Loucy (cell line): ENCODE measurements around the gene ANO7.

Experiments used
- H2AFZ ChIP-seq: fragments of 200-600 bp; sonication (generic); 2 replicates; pipeline ENCODE4 v1.6.0; 2016; ENCODE audit warnings: antibody characterized with exemption, mild to moderate bottlenecking, low read length, moderate library complexity
- H3F3A ChIP-seq: fragments of 200-600 bp; 2 replicates; pipeline ENCODE4 v1.6.0; 2016; ENCODE audit warnings: antibody characterized with exemption, low read depth, mild to moderate bottlenecking
- H3K27me3 ChIP-seq: fragments of 200-600 bp; sonication (generic); 2 replicates; pipeline ENCODE4 v1.6.1; 2014; ENCODE audit warnings: low read length, mild to moderate bottlenecking; ENCODE audit not compliant: insufficient read depth, poor library complexity, severe bottlenecking
- H3K36me3 ChIP-seq: fragments of 200-600 bp; sonication (generic); 2 replicates; pipeline ENCODE4 v1.6.1; 2016; ENCODE audit warnings: low read length; ENCODE audit not compliant: insufficient read depth
- H3K4me1 ChIP-seq: fragments of 200-600 bp; sonication (generic); 2 replicates; pipeline ENCODE4 v1.5.1; 2014; ENCODE audit warnings: low read length, mild to moderate bottlenecking; ENCODE audit not compliant: insufficient read depth, poor library complexity, severe bottlenecking
- H3K4me2 ChIP-seq: fragments of 200-600 bp; sonication (generic); 2 replicates; pipeline ENCODE4 v1.6.0; 2014; ENCODE audit warnings: antibody characterized with exemption, low read length, low read depth, mild to moderate bottlenecking; ENCODE audit not compliant: poor library complexity, severe bottlenecking
- H3K4me3 ChIP-seq: fragments of 200-600 bp; sonication (generic); 2 replicates; pipeline ENCODE4 v1.5.1; 2014; ENCODE audit warnings: low read length, mild to moderate bottlenecking, mixed read lengths; ENCODE audit not compliant: poor library complexity, severe bottlenecking
- H3K79me2 ChIP-seq: fragments of 200-600 bp; sonication (generic); 2 replicates; pipeline ENCODE4 v1.6.1; 2014; ENCODE audit warnings: low read length; ENCODE audit not compliant: insufficient read depth
- H3K9ac ChIP-seq: fragments of 200-600 bp; sonication (generic); 2 replicates; pipeline ENCODE4 v1.6.0; 2014; ENCODE audit warnings: mild to moderate bottlenecking, low read depth, low read length, moderate library complexity; ENCODE audit not compliant: poor library complexity, severe bottlenecking
- H3K9me2 ChIP-seq: fragments of 200-600 bp; sonication (generic); replicated peaks from 2 replicates; pipeline ENCODE4 v1.6.1; 2016; ENCODE audit warnings: low read depth, low read length, mixed read lengths
- H3K9me3 ChIP-seq: fragments of 200-600 bp; sonication (generic); 2 replicates; pipeline ENCODE4 v1.6.1; 2014; ENCODE audit warnings: mild to moderate bottlenecking, antibody characterized with exemption, low read length, low read depth; ENCODE audit not compliant: insufficient read depth
- H4K20me1 ChIP-seq: fragments of 200-600 bp; sonication (generic); 2 replicates; pipeline ENCODE4 v1.6.0; 2014; ENCODE audit warnings: antibody characterized with exemption, low read length, mild to moderate bottlenecking; ENCODE audit not compliant: insufficient read depth, poor library complexity, severe bottlenecking
- CTCF ChIP-seq: fragments of 200-600 bp; sonication (generic); conservative IDR thresholded peaks from 2 replicates; pipeline ENCODE4 v1.5.1; 2014; ENCODE audit warnings: mild to moderate bottlenecking, antibody characterized with exemption, low read length
- EZH2phosphoT487 ChIP-seq: fragments of 200-600 bp; IDR thresholded peaks from 2 replicates; pipeline ENCODE4 v1.6.1; 2018; ENCODE audit warnings: antibody characterized with exemption, mild to moderate bottlenecking, moderate library complexity, borderline replicate concordance

ANO7 gene

DNA sequence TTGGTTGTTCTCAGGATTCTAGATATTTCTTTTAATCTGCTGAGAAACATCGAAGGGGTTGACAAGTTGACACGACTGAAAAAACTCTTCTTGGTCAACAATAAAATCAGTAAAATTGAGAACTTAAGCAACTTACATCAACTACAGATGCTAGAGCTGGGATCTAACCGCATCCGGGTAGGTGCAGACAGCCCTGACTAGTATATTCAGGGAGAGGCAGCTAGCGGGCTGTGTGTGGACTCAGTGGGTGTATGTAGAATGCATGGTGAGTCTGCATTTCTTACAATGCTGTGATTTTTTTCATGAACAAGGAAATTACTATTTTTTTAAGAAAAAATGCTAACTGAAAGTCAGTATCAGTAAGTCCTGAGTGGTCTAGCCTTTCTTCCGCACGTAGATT is 28.2 kb upstream of the ANO7 start:
- Histone ChIP-seq H3K36me3 (peaks cover 20% of the 10 kb centered on the region; the same call in 1 of the 2 replicates), H4K20me1 (peaks cover 3% of the 10 kb centered on the region), H3K4me2 (no peak overlapping the region), H3K4me3 (no peak overlapping the region), H3K9me3 (no peaks in the 10 kb centered on the region), H3K9me2 (no peaks in the 10 kb centered on the region), H3K9ac (no peak overlapping the region), H3K79me2 (no peaks in the 10 kb centered on the region), H3K27me3 (no peaks in the 10 kb centered on the region), H3K4me1 (no peaks in the 10 kb centered on the region), H2AFZ (no peak overlapping the region), H3F3A (no peaks in the 10 kb centered on the region)
- no peak for TF ChIP-seq CTCF
- TF ChIP-seq EZH2phosphoT487: no peak

DNA sequence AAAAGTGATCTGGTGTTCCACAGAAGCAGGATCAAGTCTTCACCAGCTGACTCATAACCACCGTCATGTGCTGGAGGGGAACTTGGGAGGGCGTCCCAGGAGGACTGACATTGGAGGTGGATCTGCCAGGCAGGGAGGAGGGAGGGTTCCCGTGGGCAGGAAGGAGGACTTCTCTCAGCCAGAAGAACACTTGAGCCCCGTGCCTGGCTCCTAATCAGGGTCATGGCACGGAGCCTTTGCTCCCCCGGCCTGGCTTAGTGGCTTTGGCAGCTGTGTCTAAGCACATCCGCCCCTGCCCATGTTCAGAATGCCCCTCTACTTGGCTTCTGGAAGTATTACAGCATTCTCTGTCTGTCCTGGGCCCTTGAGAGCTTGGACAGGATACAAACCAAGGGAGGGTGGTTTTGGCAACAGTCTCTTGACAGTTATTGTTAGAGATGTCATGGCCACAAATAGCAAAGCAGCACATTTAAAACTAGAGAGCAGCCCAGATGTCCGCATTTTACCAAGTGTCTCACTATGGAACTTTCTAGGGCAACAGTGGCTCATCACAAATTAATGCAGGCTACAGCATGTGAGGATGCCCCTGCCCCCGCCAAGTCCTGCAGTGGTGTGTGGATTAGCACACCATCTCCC is 26.7 kb upstream of the ANO7 start:
- Histone ChIP-seq H3K9ac (no peak overlapping the region), H2AFZ (no peak overlapping the region), H3K27me3 (no peaks in the 10 kb centered on the region), H3K4me1 (no peaks in the 10 kb centered on the region), H3K36me3 (peaks cover 24% of the 10 kb centered on the region; the same call in 1 of the 2 replicates), H3K4me2 (no peak overlapping the region), H3K79me2 (no peaks in the 10 kb centered on the region), H4K20me1 (peaks cover 3% of the 10 kb centered on the region), H3F3A (no peaks in the 10 kb centered on the region), H3K9me2 (no peaks in the 10 kb centered on the region), H3K4me3 (no peak overlapping the region), H3K9me3 (no peaks in the 10 kb centered on the region)
- no peak for TF ChIP-seq EZH2phosphoT487
- no peak for TF ChIP-seq CTCF

DNA sequence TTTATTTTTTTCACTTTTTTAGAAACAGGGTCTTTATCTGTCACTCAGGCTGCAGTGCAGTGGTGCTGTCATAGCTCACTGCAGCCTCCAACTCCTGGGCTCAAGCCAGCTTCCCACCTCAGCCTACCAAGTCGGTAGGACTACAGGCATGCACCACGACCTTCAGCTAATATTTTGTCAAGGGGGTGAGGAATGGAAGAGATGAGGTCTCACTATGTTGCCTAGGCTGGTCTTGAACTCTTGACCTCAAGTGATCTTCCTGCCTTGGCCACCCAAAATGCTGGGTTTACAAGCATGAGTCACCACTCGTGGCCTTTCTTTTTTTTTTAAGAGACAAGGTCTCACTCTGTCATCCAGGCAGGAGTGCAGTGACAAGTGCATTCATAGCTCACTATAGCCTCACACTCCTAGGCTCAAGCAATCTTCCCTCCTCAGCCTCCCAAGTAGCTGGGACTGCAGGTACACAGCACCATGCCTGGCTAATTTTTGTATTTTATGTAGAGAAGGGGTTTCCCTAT is 24.8 kb upstream of the ANO7 start:
- H3K27me3 ChIP-seq: no peaks in the 10 kb centered on the region
- TF ChIP-seq CTCF (no peak), EZH2phosphoT487 (no peak)
- no peaks in the 10 kb centered on the region for H3K9me3 ChIP-seq
- no peaks in the 10 kb centered on the region for H3K4me1 ChIP-seq
- H3K9me2 ChIP-seq: no peaks in the 10 kb centered on the region
- no peaks in the 10 kb centered on the region for H3F3A ChIP-seq
- H3K79me2 ChIP-seq: no peaks in the 10 kb centered on the region
- H3K4me2 ChIP-seq: no peak overlapping the region
- H3K36me3 ChIP-seq: peaks cover 25% of the 10 kb centered on the region; the same call in 1 of the 2 replicates
- H3K4me3 ChIP-seq: no peak overlapping the region
- H4K20me1 ChIP-seq: no peaks in the 10 kb centered on the region
- no peak overlapping the region for H3K9ac ChIP-seq
- H2AFZ ChIP-seq: no peak overlapping the region
